K562 (cell line): ENCODE results near the gene RXRA.

Experiments used
- CHD2 ChIP-seq: IDR thresholded peaks from 2 replicates; pipeline ENCODE4 v1.6.1; 2011; ENCODE audit warnings: low read depth, low read length
- CREBBP ChIP-seq: IDR thresholded peaks from one replicate; pipeline ENCODE4 v1.6.1; 2012; ENCODE audit warnings: low read depth, mild to moderate bottlenecking, control low read depth, inconsistent platforms, low read length
- GABPB1 ChIP-seq: sonication (generic); formaldehyde crosslinking; IDR thresholded peaks from 2 replicates; pipeline ENCODE4 v1.8.0; 2022; ENCODE audit warnings: mild to moderate bottlenecking, missing genetic modification reagents
- IRF2 ChIP-seq: sonication (generic); formaldehyde crosslinking; IDR thresholded peaks from 2 replicates; pipeline ENCODE4 v1.8.1; 2022; ENCODE audit warnings: mild to moderate bottlenecking, missing genetic modification reagents
- MYNN ChIP-seq, 2 experiments: sonication (generic); formaldehyde crosslinking in 1 of 2; IDR thresholded peaks; 2 replicates each; pipeline versions ENCODE4 v1.5.0 to v1.6.1; 2016 to 2020; ENCODE audit warnings: antibody characterized with exemption in 1 of 2, missing genetic modification reagents in 1 of 2
- NFE2L1 ChIP-seq: fragments of 450-650 bp; IDR thresholded peaks from 2 replicates; pipeline ENCODE4 v1.6.1; 2016; ENCODE audit warnings: missing genetic modification characterization, low read depth, mild to moderate bottlenecking, missing compliant biosample characterization, moderate library complexity, borderline replicate concordance
- POLR2A ChIP-seq: fragments of 450-650 bp; conservative IDR thresholded peaks from 2 replicates; pipeline ENCODE4 v1.6.1; 2016
- SIN3B ChIP-seq: fragments of 450-650 bp; IDR thresholded peaks from 2 replicates; pipeline ENCODE4 v1.6.1; 2017; ENCODE audit warnings: low read depth, mild to moderate bottlenecking, moderate library complexity
- SP2 ChIP-seq: IDR thresholded peaks from 2 replicates; pipeline ENCODE4 v1.6.1; 2011; ENCODE audit warnings: mild to moderate bottlenecking, low read depth, low read length, moderate library complexity; ENCODE audit not compliant: poor library complexity, severe bottlenecking; ENCODE audit errors: extremely low read depth
- SRF ChIP-seq, 2 experiments: fragments of 250-450, 450-650 bp in 1 of 2; sonication (Bioruptor Pico) in 1 of 2; sonication (generic) in 1 of 2; formaldehyde crosslinking; IDR thresholded peaks; 2 replicates each; pipeline versions ENCODE4 v1.5.0 to v1.5.1; 2020 to 2022; ENCODE audit warnings: mild to moderate bottlenecking in 1 of 2, missing genetic modification reagents in 1 of 2
- ZBED1 ChIP-seq: IDR thresholded peaks from 2 replicates; pipeline ENCODE4 v1.6.1; 2014
- ZNF561 ChIP-seq: fragments of 450-650 bp; formaldehyde crosslinking; conservative IDR thresholded peaks from 2 replicates; pipeline ENCODE4 v1.4.0; 2020; ENCODE audit warnings: mild to moderate bottlenecking, moderate library complexity
- TF ChIP-seq, protein P1 (sequence below): sonication (generic); formaldehyde crosslinking; IDR thresholded peaks from 2 replicates; pipeline ENCODE4 v1.8.0; 2022; ENCODE audit warnings: missing genetic modification reagents, mild to moderate bottlenecking, borderline replicate concordance
- TF ChIP-seq, protein P2 (sequence below), 3 experiments: IDR thresholded peaks in 2 of 3; conservative IDR thresholded peaks in 1 of 3; 2 replicates each; pipeline ENCODE4 v1.5.1; 2011 to 2012; ENCODE audit warnings: low read length in 3 of 3, mild to moderate bottlenecking in 3 of 3, control low read depth in 2 of 3, improper control_type of control experiment in 1 of 3, inconsistent platforms in 1 of 3, low read depth in 1 of 3, mixed read lengths in 1 of 3, moderate library complexity in 1 of 3; ENCODE audit not compliant: insufficient read depth in 2 of 3

DNA sequence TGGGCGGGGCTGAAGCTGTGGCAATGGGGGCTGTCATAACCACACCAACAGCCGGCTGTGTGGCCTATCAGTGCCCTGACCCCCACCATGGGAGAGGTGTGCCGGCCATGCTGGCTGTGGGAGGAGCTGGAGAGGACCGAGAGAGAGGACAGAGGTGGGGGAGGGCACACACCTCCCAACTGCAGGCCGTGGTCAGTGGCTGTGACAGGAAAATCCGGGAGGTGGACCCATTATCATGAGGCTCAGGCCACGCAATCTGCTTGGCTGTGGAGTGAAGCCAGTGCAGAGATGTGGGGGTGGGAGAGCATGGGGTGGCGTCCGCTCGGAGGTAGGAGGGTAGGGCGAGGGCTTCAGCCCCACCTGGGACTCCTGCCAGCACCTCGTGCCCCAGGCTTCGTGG lies 136.1 kb downstream of the RXRA start:
- TF ChIP-seq SRF (CRISPR knock-in tag; IDR thresholded peaks at IDR 0.05) (no peak), NFE2L1 (tag) (no peak), IRF2 (CRISPR knock-in tag) (no peak), POLR2A (no peak), SIN3B (no peak), CHD2 (no peak), CREBBP (no peak), SP2 (no peak), ZBED1 (no peak), MYNN (IDR thresholded peaks at IDR 0.05) (no peak), MYNN (CRISPR knock-in tag; IDR thresholded peaks at IDR 0.05) (no peak), GABPB1 (CRISPR knock-in tag) (no peak), ZNF561 (CRISPR knock-in tag) (no peak)
- TF ChIP-seq, protein P1, sequence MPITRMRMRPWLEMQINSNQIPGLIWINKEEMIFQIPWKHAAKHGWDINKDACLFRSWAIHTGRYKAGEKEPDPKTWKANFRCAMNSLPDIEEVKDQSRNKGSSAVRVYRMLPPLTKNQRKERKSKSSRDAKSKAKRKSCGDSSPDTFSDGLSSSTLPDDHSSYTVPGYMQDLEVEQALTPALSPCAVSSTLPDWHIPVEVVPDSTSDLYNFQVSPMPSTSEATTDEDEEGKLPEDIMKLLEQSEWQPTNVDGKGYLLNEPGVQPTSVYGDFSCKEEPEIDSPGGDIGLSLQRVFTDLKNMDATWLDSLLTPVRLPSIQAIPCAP = no peak
- TF ChIP-seq, protein P2, sequence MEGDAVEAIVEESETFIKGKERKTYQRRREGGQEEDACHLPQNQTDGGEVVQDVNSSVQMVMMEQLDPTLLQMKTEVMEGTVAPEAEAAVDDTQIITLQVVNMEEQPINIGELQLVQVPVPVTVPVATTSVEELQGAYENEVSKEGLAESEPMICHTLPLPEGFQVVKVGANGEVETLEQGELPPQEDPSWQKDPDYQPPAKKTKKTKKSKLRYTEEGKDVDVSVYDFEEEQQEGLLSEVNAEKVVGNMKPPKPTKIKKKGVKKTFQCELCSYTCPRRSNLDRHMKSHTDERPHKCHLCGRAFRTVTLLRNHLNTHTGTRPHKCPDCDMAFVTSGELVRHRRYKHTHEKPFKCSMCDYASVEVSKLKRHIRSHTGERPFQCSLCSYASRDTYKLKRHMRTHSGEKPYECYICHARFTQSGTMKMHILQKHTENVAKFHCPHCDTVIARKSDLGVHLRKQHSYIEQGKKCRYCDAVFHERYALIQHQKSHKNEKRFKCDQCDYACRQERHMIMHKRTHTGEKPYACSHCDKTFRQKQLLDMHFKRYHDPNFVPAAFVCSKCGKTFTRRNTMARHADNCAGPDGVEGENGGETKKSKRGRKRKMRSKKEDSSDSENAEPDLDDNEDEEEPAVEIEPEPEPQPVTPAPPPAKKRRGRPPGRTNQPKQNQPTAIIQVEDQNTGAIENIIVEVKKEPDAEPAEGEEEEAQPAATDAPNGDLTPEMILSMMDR (IDR thresholded peaks at IDR 0.05 in 2 of 3, conservative IDR thresholded peaks at IDR 0.05 in 1 of 3; ENCODE audit: insufficient read depth in 2 of 3, low read depth in 1 of 3, low read length in 3 of 3) = no peak
